ENCODE data around the gene FMNL2. TPM values are rescaled to one million over a fixed set of nuclear protein-coding genes. Genes with fewer than 3 reads are reported as not detected.

Gene FMNL2
- total RNA-seq, 1 experiment from 2014 or later: 33.6 TPM

GRCh38 chr2:152379089-152379488 lies 44.1 kb downstream of the FMNL2 start:
- H2BK5ac ChIP-seq (ENCODE audit: insufficient read length, low read length): no peak overlapping the region
- no peak overlapping the region for H4K91ac ChIP-seq (ENCODE audit: insufficient read length, low read depth, low read length)
- Mint-ChIP-seq H3K27me3 (ENCODE audit: low read depth) (no peaks in the 10 kb centered on the region), H3K4me3 (no peak overlapping the region), H3K27ac (no peak overlapping the region), H3K4me1 (peaks cover 27 to 32% of the 10 kb centered on the region in 2 experiments), H3K36me3 (ENCODE audit: insufficient read depth in 1 of 3, low read depth in 3 of 3) (no peaks in the 10 kb centered on the region), H3K9me3 (no peaks in the 10 kb centered on the region)
- H3K4me1 ChIP-seq (ENCODE audit: insufficient read depth, low read length): no peaks in the 10 kb centered on the region
- H3K4ac ChIP-seq (ENCODE audit: low read depth, low read length): no peak overlapping the region
- no peak overlapping the region for H2BK20ac ChIP-seq (ENCODE audit: low read depth, low read length, poor library complexity, severe bottlenecking)
- H3K79me2 ChIP-seq (ENCODE audit: insufficient read depth, low read length): peaks cover 2% of the 10 kb centered on the region; the same call in 1 of the 2 replicates
- H3K27ac ChIP-seq (ENCODE audit: insufficient read length, low read depth, low read length): no peak overlapping the region
- H2BK120ac ChIP-seq (ENCODE audit: low read depth, low read length, poor library complexity, severe bottlenecking): no peak overlapping the region
- H2BK12ac ChIP-seq (ENCODE audit: insufficient read length, low read depth, low read length): no peak overlapping the region
- H3K79me1 ChIP-seq (ENCODE audit: insufficient read depth, low read depth, low read length, poor library complexity, severe bottlenecking): peaks cover under 1% of the 10 kb centered on the region
- H3K23ac ChIP-seq (ENCODE audit: insufficient read length, low read depth, low read length): no peak overlapping the region
- no peak overlapping the region for H4K5ac ChIP-seq (ENCODE audit: insufficient read length, low read depth, low read length)
- no peak overlapping the region for H2AFZ ChIP-seq (ENCODE audit: low read length)
- H2AK5ac ChIP-seq (ENCODE audit: insufficient read length, low read length): no peak overlapping the region
- no peak overlapping the region for H4K8ac ChIP-seq (replicated peaks; ENCODE audit: insufficient read length, low read depth, low read length)
- no peak overlapping the region for H3T11ph ChIP-seq (ENCODE audit: low read length)
- no peak for TF ChIP-seq CTCF (conservative IDR thresholded peaks at IDR 0.05)
- DNase-seq: no peak
- H4K20me1 ChIP-seq (ENCODE audit: control insufficient read depth, insufficient read depth, insufficient read length): no peaks in the 10 kb centered on the region
- H3K23me2 ChIP-seq (ENCODE audit: insufficient read length, low read depth, low read length, poor library complexity, severe bottlenecking): no peaks in the 10 kb centered on the region
- no CpG with 5 or more reads among the region's 4 CpGs for WGBS (ENCODE audit: extremely low coverage, insufficient read length, low lambda C conversion rate)
- H3K14ac ChIP-seq (ENCODE audit: insufficient read depth, low read length): no peak overlapping the region
- no peaks in the 10 kb centered on the region for H3K27me3 ChIP-seq (ENCODE audit: insufficient read depth, low read length)
- no peak overlapping the region for H3K4me2 ChIP-seq (ENCODE audit: insufficient read depth, insufficient read length, low read length)
- no peak overlapping the region for H3K9ac ChIP-seq (ENCODE audit: extremely low read depth, insufficient read length, low read length)
- H2BK15ac ChIP-seq (ENCODE audit: low read depth, low read length): no peak overlapping the region
- H3K9me3 ChIP-seq (ENCODE audit: control insufficient read depth, low read depth, low read length): no peaks in the 10 kb centered on the region
- H3K18ac ChIP-seq (ENCODE audit: insufficient read length, low read depth, low read length): no peak overlapping the region
- H3K56ac ChIP-seq (ENCODE audit: insufficient read length, low read depth, low read length): no peak overlapping the region

Measured in H9 (cell line).